ENCODE results near the gene DOCK2.

Gene DOCK2

DNA sequence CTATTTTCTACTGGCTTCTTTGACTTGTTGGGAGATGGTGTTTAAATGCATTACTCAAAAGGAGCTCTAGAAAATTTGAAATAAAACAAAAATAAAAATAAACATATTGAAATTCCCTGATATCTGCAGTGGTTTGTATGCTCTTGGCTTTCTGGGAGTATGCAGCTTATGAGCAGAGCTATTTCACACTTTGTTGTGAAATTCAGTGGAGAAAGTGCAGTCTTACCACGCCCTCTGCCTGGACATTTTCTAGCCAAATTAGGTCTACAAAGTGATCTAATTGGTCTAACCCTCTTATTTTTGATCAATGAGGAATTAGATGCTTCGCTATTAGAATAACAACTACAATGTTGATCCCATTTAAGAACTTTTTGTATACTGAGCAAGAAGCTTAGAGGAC is 276.4 kb downstream of the DOCK2 start:
- DNase-seq (ENCODE audit: low spot score) = no peak
- TF ChIP-seq, protein P1, sequence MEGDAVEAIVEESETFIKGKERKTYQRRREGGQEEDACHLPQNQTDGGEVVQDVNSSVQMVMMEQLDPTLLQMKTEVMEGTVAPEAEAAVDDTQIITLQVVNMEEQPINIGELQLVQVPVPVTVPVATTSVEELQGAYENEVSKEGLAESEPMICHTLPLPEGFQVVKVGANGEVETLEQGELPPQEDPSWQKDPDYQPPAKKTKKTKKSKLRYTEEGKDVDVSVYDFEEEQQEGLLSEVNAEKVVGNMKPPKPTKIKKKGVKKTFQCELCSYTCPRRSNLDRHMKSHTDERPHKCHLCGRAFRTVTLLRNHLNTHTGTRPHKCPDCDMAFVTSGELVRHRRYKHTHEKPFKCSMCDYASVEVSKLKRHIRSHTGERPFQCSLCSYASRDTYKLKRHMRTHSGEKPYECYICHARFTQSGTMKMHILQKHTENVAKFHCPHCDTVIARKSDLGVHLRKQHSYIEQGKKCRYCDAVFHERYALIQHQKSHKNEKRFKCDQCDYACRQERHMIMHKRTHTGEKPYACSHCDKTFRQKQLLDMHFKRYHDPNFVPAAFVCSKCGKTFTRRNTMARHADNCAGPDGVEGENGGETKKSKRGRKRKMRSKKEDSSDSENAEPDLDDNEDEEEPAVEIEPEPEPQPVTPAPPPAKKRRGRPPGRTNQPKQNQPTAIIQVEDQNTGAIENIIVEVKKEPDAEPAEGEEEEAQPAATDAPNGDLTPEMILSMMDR (IDR thresholded peaks at IDR 0.05; ENCODE audit: borderline replicate concordance, control extremely low read depth, extremely low read depth, insufficient read depth, missing control alignments) = no peak
- in situ Hi-C loops (cut with MboI; ENCODE audit: low sequenced_read_pairs, unreplicated experiment) = no loop called here

- no peak for DNase-seq (ENCODE audit: low spot score)
- in situ Hi-C loops (cut with MboI; ENCODE audit: low sequenced_read_pairs, unreplicated experiment) = no loop called here
- TF ChIP-seq, protein P1 (IDR thresholded peaks at IDR 0.05; ENCODE audit: borderline replicate concordance, control extremely low read depth, extremely low read depth, insufficient read depth, missing control alignments) = no peak
These were observed 277.7 kb downstream of the DOCK2 start for GRCh38 chr5:169914766-169915165.

DNA sequence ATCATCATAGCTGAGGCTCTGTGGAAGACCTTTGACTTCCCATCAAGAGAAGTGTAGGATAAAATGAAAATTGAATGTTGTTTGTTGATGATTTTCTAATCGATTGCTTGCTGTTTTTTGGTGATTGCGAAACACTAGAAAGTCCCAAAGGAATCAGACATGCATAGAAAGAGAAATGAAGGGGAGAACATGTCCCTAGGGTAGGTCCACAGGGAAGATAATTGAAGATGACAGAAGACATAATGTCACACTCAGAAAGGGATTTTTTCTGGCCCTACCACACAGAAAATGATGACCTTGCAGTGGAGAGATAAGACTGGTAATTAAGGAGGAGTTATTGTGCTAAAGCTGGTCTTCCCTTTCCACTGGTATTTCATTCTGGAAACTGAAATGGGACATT is 280.4 kb downstream of the DOCK2 start:
- in situ Hi-C loops (cut with MboI; ENCODE audit: low sequenced_read_pairs, unreplicated experiment) = no loop called here
- TF ChIP-seq, protein P1 (IDR thresholded peaks at IDR 0.05; ENCODE audit: borderline replicate concordance, control extremely low read depth, extremely low read depth, insufficient read depth, missing control alignments) = no peak
- no peak for DNase-seq (ENCODE audit: low spot score)

- TF ChIP-seq, protein P1 (IDR thresholded peaks at IDR 0.05; ENCODE audit: borderline replicate concordance, control extremely low read depth, extremely low read depth, insufficient read depth, missing control alignments) = no peak
- no peak for DNase-seq (ENCODE audit: low spot score)
- in situ Hi-C loops (cut with MboI; ENCODE audit: low sequenced_read_pairs, unreplicated experiment) = no loop called here
These were observed 281.2 kb downstream of the DOCK2 start for GRCh38 chr5:169918228-169918627.

DNA sequence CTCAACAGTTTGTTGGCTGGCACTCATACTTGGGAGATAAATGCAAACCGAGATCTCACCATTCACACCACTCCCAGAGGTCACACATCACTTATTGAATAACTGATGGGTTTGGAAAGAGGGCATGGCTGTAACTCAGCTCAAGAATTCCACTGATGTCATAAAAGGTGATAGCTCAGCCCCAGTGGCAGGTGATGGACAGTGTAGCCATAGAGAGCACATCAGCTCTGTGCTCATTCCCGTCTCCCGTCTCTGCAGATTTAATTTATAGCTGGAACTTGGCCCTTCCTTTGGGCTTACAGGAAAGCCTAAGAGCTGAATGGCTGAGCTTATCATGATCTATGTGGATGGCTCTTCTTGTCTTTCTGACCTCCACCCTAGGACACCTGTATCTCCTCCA is 283.4 kb downstream of the DOCK2 start:
- no peak for DNase-seq (ENCODE audit: low spot score)
- TF ChIP-seq, protein P1 (IDR thresholded peaks at IDR 0.05; ENCODE audit: borderline replicate concordance, control extremely low read depth, extremely low read depth, insufficient read depth, missing control alignments) = no peak
- in situ Hi-C loops (cut with MboI; ENCODE audit: low sequenced_read_pairs, unreplicated experiment) = no loop called here

- DNase-seq (ENCODE audit: low spot score) = no peak
- in situ Hi-C loops (cut with MboI; ENCODE audit: low sequenced_read_pairs, unreplicated experiment) = no loop called here
- TF ChIP-seq, protein P1 (IDR thresholded peaks at IDR 0.05; ENCODE audit: borderline replicate concordance, control extremely low read depth, extremely low read depth, insufficient read depth, missing control alignments) = no peak
These were observed 284.3 kb downstream of the DOCK2 start for GRCh38 chr5:169921384-169921783.

DNA sequence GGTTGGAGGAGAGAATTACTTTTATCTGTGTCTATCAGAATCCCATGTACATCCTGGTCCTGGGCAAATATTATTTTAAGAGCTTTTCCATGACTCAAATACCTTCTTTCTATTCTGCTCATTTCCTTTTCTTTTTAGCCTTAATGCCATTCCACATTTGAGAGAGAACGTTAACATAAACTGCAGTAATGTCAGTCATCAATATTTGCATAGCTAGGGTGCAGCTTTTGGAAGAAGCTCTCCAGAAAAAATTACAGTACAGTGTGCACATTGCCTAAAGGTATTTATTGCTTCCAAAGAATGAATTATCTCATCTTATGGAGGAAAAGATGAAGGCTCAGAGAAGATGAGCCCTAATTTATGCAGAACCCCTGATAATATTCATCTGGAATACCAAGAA is 284.9 kb downstream of the DOCK2 start:
- DNase-seq (ENCODE audit: low spot score) = no peak
- TF ChIP-seq, protein P1 (IDR thresholded peaks at IDR 0.05; ENCODE audit: borderline replicate concordance, control extremely low read depth, extremely low read depth, insufficient read depth, missing control alignments) = no peak
- in situ Hi-C loops (cut with MboI; ENCODE audit: low sequenced_read_pairs, unreplicated experiment) = no loop called here

Data from GM13976 (cell line).